IPS DF 4.7 (cell line): Measurements from ENCODE around the gene TLCD5.

Experiments used
- DNase-seq: peaks from one replicate; pipeline ENCODE4 v3.0.0-alpha.2; 2013; ENCODE audit warnings: low spot score; ENCODE audit errors: extremely low read depth

Gene TLCD5

GRCh38 chr11:120378474-120378873, 53.4 kb downstream of the TLCD5 start:
- no peak for DNase-seq

- no peak for DNase-seq
These were observed 56.3 kb downstream of the TLCD5 start for GRCh38 chr11:120381401-120381800.
